Left forelimb (tissue), 1 donor: ENCODE results near the gene NEK10.
"Not testable (repeated sequence)": the region's sequence is repeated elsewhere in the genome, so short reads cannot be mapped to it uniquely, and the experiment has no call there.

Experiments used
- DNase-seq: peaks from one replicate; pipeline ENCODE4 v3.0.0-alpha.2; 2018; ENCODE audit warnings: low spot score

The NEK10 gene

GRCh38 chr3:27368831-27369607 lies at the start of gene NEK10:
NEK10 (minus strand) TSS chr3:27369383; CDS start chr3:27352882, 16,501 bp downstream.
- DNase-seq = peak; percentile 94

- no peak for DNase-seq
Observed at GRCh38 chr3:27415202-27415601, 46.0 kb upstream of the NEK10 start.

GRCh38 chr3:27392950-27393679 lies 23.9 kb upstream of the NEK10 start:
- DNase-seq = no peak

- not testable (repeated sequence) for DNase-seq
Observed at GRCh38 chr3:27392414-27392813, 23.2 kb upstream of the NEK10 start.

- DNase-seq = no peak
Observed at GRCh38 chr3:27391796-27392195, 22.6 kb upstream of the NEK10 start.

- no peak for DNase-seq
Observed at GRCh38 chr3:27387625-27388024, 18.4 kb upstream of the NEK10 start.

GRCh38 chr3:27385504-27385903 lies 16.3 kb upstream of the NEK10 start:
- no peak for DNase-seq

- no peak for DNase-seq
Observed at GRCh38 chr3:27384191-27384590, 15.0 kb upstream of the NEK10 start.

- DNase-seq = no peak
Observed at GRCh38 chr3:27380433-27381357, 11.5 kb upstream of the NEK10 start.

GRCh38 chr3:27378331-27378730 lies 9.1 kb upstream of the NEK10 start:
- DNase-seq = no peak

- DNase-seq = no peak
Observed at GRCh38 chr3:27376109-27376772, 7.1 kb upstream of the NEK10 start.

- DNase-seq = no peak
Observed at GRCh38 chr3:27366062-27366591, 3.1 kb downstream of the NEK10 start.

GRCh38 chr3:27360113-27361078 lies 8.8 kb downstream of the NEK10 start:
- DNase-seq = no peak

GRCh38 chr3:27358372-27358771 lies 10.8 kb downstream of the NEK10 start:
- DNase-seq = no peak

GRCh38 chr3:27357665-27358258 lies 11.4 kb downstream of the NEK10 start:
- DNase-seq = no peak

- no peak for DNase-seq
Observed at GRCh38 chr3:27356976-27357375, 12.2 kb downstream of the NEK10 start.

GRCh38 chr3:27354588-27355203 lies 14.5 kb downstream of the NEK10 start:
- DNase-seq = no peak

GRCh38 chr3:27354161-27354560 lies 15.0 kb downstream of the NEK10 start:
- DNase-seq = no peak

- DNase-seq = no peak
Observed at GRCh38 chr3:27353221-27353620, 16.0 kb downstream of the NEK10 start.
